ENCODE measurements around the gene RENBP. TPM values are rescaled to one million over a fixed set of nuclear protein-coding genes. Genes with fewer than 3 reads are reported as not detected.

Gene RENBP
- total and polyA plus RNA-seq, 4 experiments from 2014 or later: 0.65 to 21.3 (median 17.2) TPM; not detected in 1

- no peak for DNase-seq
- Mint-ChIP-seq H3K4me3 (no peak overlapping the region), H3K27ac (no peak overlapping the region), H3K4me1 (peaks cover 0 to 10% (median under 1%) of the 10 kb centered on the region in 4 donors), H3K9me3 (peaks cover 0 to 3% (median 0%) of the 10 kb centered on the region in 8 donors), H3K36me3 (no peaks in the 10 kb centered on the region), H3K27me3 (peaks cover 3 to 4% of the 10 kb centered on the region in 2 donors)
- ChIA-PET POLR2A (ENCODE audit: partially characterized antibody) (no interaction called here), CTCF (ENCODE audit: partially characterized antibody) (no interaction called here)
- Histone ChIP-seq H3K4me1 (ENCODE audit: insufficient read depth, low read length) (peaks cover 9% of the 10 kb centered on the region), H3K36me3 (ENCODE audit: insufficient read depth, low read length) (no peaks in the 10 kb centered on the region), H3K27ac (ENCODE audit: low read depth, low read length) (no peak overlapping the region), H3K27me3 (ENCODE audit: insufficient read depth, low read length) (peaks cover 5% of the 10 kb centered on the region), H3K4me3 (ENCODE audit: low read length in 2 of 2) (no peak overlapping the region), H3K9me3 (ENCODE audit: control insufficient read depth in 1 of 2, low read length in 2 of 2) (no peaks in the 10 kb centered on the region)
- intact Hi-C loops (cut with micrococcal nuclease): loop anchor here (10.0 kb wide), 1 partner anchor 64 kb away; no protein-coding TSS in a partner anchor
Observed at GRCh38 chrX:153888344-153888743, 56.1 kb downstream of the RENBP start.

DNA sequence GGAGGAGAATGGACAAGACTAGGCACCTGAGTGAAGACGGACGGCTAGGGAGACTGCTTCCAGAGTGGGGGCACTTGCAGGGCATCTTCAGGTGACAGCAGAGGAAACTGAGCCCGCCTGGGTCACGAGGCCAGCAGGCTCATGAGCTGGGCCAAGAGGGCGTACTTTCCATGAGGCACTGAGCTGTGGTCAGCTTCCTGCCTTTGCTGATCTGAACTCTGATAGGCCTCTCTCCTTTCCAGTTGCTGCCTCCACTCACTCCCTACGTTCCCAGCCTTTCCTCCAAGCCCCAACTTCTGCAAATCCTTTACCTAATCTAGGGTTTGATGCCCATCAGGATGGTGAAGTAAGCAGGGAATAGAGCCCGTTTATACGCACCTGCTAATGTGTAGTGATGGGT is 57.1 kb downstream of the RENBP start:
- Mint-ChIP-seq H3K27me3 (peaks cover 3 to 4% of the 10 kb centered on the region in 2 donors), H3K36me3 (no peaks in the 10 kb centered on the region), H3K4me1 (peaks cover 0 to 10% (median under 1%) of the 10 kb centered on the region in 4 donors), H3K4me3 (peak overlapping the region in 3 of 8 donors; percentile 18 to 57 (median 25)), H3K27ac (no peak overlapping the region), H3K9me3 (peaks cover 0 to 3% (median 0%) of the 10 kb centered on the region in 8 donors)
- peaks cover 9% of the 10 kb centered on the region for H3K4me1 ChIP-seq (ENCODE audit: insufficient read depth, low read length)
- POLR2A ChIA-PET (ENCODE audit: partially characterized antibody): interaction anchor here (1.0 kb wide), 1 partner anchor 33 kb away, joined by 3 read pairs; no protein-coding TSS in a partner anchor
- H3K27me3 ChIP-seq (ENCODE audit: insufficient read depth, low read length): peaks cover 5% of the 10 kb centered on the region
- H3K4me3 ChIP-seq (ENCODE audit: low read length in 2 of 2): no peak overlapping the region
- H3K9me3 ChIP-seq (ENCODE audit: control insufficient read depth in 1 of 2, low read length in 2 of 2): no peaks in the 10 kb centered on the region
- DNase-seq: no peak
- H3K36me3 ChIP-seq (ENCODE audit: insufficient read depth, low read length): no peaks in the 10 kb centered on the region
- intact Hi-C loops (cut with micrococcal nuclease): loop anchor here (10.0 kb wide), 1 partner anchor 63 kb away; no protein-coding TSS in a partner anchor
- H3K27ac ChIP-seq (ENCODE audit: low read depth, low read length): no peak overlapping the region
- CTCF ChIA-PET (ENCODE audit: partially characterized antibody): interaction anchor here (0.7 kb wide), 1 partner anchor 60 kb away, joined by 3 read pairs; no protein-coding TSS in a partner anchor

- H3K9me3 ChIP-seq (ENCODE audit: control insufficient read depth in 1 of 2, low read length in 2 of 2): no peaks in the 10 kb centered on the region
- H3K27me3 ChIP-seq (ENCODE audit: insufficient read depth, low read length): peaks cover 5% of the 10 kb centered on the region
- H3K4me3 Mint-ChIP-seq: peak overlapping the region in 2 of 8 donors; percentile 26 to 42
- DNase-seq: no peak
- no peaks in the 10 kb centered on the region for H3K36me3 ChIP-seq (ENCODE audit: insufficient read depth, low read length)
- no peaks in the 10 kb centered on the region for H3K36me3 Mint-ChIP-seq
- H3K27ac Mint-ChIP-seq: no peak overlapping the region
- H3K9me3 Mint-ChIP-seq: peaks cover 0 to 3% (median 0%) of the 10 kb centered on the region in 8 donors
- POLR2A ChIA-PET (ENCODE audit: partially characterized antibody): interaction anchor here (1.0 kb wide), 1 partner anchor 33 kb away, joined by 3 read pairs; no protein-coding TSS in a partner anchor
- H3K27me3 Mint-ChIP-seq: peaks cover 4 to 6% of the 10 kb centered on the region in 2 donors
- intact Hi-C loops (cut with micrococcal nuclease): loop anchor here (10.0 kb wide), 1 partner anchor 62 kb away; no protein-coding TSS in a partner anchor
- peaks cover 0 to 10% (median 1%) of the 10 kb centered on the region in 4 donors for H3K4me1 Mint-ChIP-seq
- H3K4me3 ChIP-seq (ENCODE audit: low read length in 2 of 2): no peak overlapping the region
- peaks cover 9% of the 10 kb centered on the region for H3K4me1 ChIP-seq (ENCODE audit: insufficient read depth, low read length)
- no peak overlapping the region for H3K27ac ChIP-seq (ENCODE audit: low read depth, low read length)
- CTCF ChIA-PET (ENCODE audit: partially characterized antibody): no interaction called here
Observed at GRCh38 chrX:153886915-153887314, 57.5 kb downstream of the RENBP start.

DNA sequence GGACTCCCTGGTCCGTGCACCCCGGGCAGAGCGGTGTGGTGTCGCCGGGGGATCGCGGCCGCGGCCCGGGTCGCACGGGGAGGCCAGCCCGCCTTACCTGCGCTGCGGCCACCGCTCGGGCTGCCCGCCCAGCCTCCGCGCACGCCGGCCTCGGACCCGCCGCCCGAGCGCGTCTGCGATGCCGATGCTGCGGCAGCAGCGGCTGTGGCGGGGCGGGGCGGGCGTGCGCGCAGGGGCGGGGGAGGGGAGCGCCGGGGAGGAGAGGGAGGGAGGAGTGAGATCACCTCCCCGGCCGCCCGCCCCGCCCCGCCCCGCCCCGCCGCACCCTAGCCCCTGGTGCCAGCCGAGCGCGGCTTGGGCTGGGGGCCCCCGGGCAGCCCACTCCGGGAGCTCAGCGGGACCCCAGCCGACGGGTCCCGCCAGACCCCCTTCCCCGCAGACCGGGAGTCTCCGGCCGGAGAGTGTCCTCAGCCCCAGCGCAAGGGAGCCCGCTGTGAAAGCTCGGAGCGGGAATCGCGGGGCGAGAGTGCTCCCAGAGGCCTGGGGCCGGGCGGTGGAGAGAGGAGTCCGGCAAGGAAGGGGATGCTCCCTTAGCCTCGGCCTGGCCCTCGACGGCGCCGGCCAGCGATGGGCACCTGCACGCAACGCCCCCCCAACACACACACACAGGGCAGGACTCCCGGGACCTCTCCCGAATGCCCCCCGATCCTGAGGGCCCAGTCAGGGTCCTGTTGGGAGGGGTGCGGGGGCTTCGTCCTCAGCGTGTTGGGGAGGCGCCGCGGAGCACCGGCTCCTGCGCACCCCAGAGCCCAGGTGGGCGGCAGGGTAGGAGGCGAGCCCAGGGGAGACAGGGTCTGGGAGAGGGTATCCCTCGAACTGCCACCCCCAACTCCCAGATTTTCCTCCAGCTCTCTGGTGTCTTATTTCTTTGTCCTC is 58.2 kb downstream of the RENBP start, which contains the start of gene L1CAM:
TSS of gene L1CAM (minus strand) at position 206 of the 936 bp plus-strand sequence. CDS start 10,337 bp downstream, outside the sequence.
- ChIA-PET CTCF (ENCODE audit: partially characterized antibody) (no interaction called here), POLR2A (ENCODE audit: partially characterized antibody) (interaction anchor here (1.0 kb wide), 1 partner anchor 34 kb away, joined by 3 read pairs; no protein-coding TSS in a partner anchor)
- Histone ChIP-seq H3K4me1 (ENCODE audit: insufficient read depth, low read length) (peaks cover 9% of the 10 kb centered on the region), H3K36me3 (ENCODE audit: insufficient read depth, low read length) (no peaks in the 10 kb centered on the region), H3K4me3 (ENCODE audit: low read length in 2 of 2) (no peak within 1 kb of the TSS), H3K9me3 (ENCODE audit: control insufficient read depth in 1 of 2, low read length in 2 of 2) (no peaks in the 10 kb centered on the region), H3K27ac (ENCODE audit: low read depth, low read length) (no peak within 1 kb of the TSS), H3K27me3 (ENCODE audit: insufficient read depth, low read length) (peaks cover 5% of the 10 kb centered on the region)
- H3K9me3 Mint-ChIP-seq: peaks cover 0 to 3% (median 0%) of the 10 kb centered on the region in 8 donors
- intact Hi-C loops (cut with micrococcal nuclease): loop anchor here (10.0 kb wide), 1 partner anchor 61 kb away; no protein-coding TSS in a partner anchor
- peaks cover 4 to 6% of the 10 kb centered on the region in 2 donors for H3K27me3 Mint-ChIP-seq
- no peaks in the 10 kb centered on the region for H3K36me3 Mint-ChIP-seq
- DNase-seq: no peak
- H3K27ac Mint-ChIP-seq: peak within 1 kb of the TSS in 1 of 7 donors; percentile 21
- peak within 1 kb of the TSS in 4 of 8 donors; percentile 42 to 55 (median 52) for H3K4me3 Mint-ChIP-seq
- H3K4me1 Mint-ChIP-seq: peaks cover 0 to 10% (median 1%) of the 10 kb centered on the region in 4 donors

Small RNA genes lying within 50 kb of the gene (microRNA-seq; reads per million reads assigned to microRNA genes)
- gene MIR3202-1 (ENCODE audit: borderline microRNAs expressed, borderline number of aligned reads, borderline replicate concordance) (not detected), gene MIR3202-2 (ENCODE audit: borderline microRNAs expressed, borderline number of aligned reads, borderline replicate concordance) (not detected)

Other genes starting within 250 kb of the RENBP start
- gene BCAP31, start 220.3 kb downstream of the RENBP start, total RNA-seq: 100 to 1,000 TPM; 126 to 128 TPM
- gene BCAP31, start 220.3 kb downstream of the RENBP start, polyA plus RNA-seq: 100 to 1,000 TPM; 306 to 510 TPM
- 1 to 10 TPM; 6.7 to 6.8 TPM for gene ABCD1, start 219.8 kb downstream of the RENBP start, total RNA-seq
- gene ABCD1, start 219.8 kb downstream of the RENBP start, polyA plus RNA-seq: 1 to 10 TPM; 1.7 to 3.0 TPM
- gene PLXNB3, start 180.4 kb downstream of the RENBP start, total RNA-seq: not detected
- gene PLXNB3, start 180.4 kb downstream of the RENBP start, polyA plus RNA-seq: not detected
- gene SRPK3, start 163.6 kb downstream of the RENBP start, total RNA-seq: not detected
- gene SRPK3, start 163.6 kb downstream of the RENBP start, polyA plus RNA-seq: not detected
- 10 to 100 TPM; 39.9 to 45.5 TPM for gene IDH3G, start 150.3 kb downstream of the RENBP start, total RNA-seq
- gene IDH3G, start 150.3 kb downstream of the RENBP start, polyA plus RNA-seq: 100 to 1,000 TPM in 1 of 2 donors, 10 to 100 TPM in 1; 69.6 to 106 TPM
- 100 to 1,000 TPM; 216 to 224 TPM for gene SSR4, start 150.0 kb downstream of the RENBP start, total RNA-seq
- 100 to 1,000 TPM; 476 to 618 TPM for gene SSR4, start 150.0 kb downstream of the RENBP start, polyA plus RNA-seq
- gene PDZD4, start 114.1 kb downstream of the RENBP start, total RNA-seq: 1 to 10 TPM; 4.4 to 5.0 TPM
- gene PDZD4, start 114.1 kb downstream of the RENBP start, polyA plus RNA-seq: 1 to 10 TPM in 1 of 2 donors, under 1 TPM in 1; 0.47 to 2.7 TPM
- 1 to 10 TPM; 1.0 to 1.8 TPM for gene L1CAM, start 58.5 kb downstream of the RENBP start, total RNA-seq
- gene L1CAM, start 58.5 kb downstream of the RENBP start, polyA plus RNA-seq: under 1 TPM; 0.26 to 0.57 TPM
- gene AVPR2, start 40.0 kb downstream of the RENBP start, total RNA-seq: not detected
- under 1 TPM in 1 of 2 donors, not detected in 1; 0.15 TPM for gene AVPR2, start 40.0 kb downstream of the RENBP start, polyA plus RNA-seq
- gene ARHGAP4, start 18.4 kb downstream of the RENBP start, total RNA-seq: 100 to 1,000 TPM; 327 to 330 TPM
- 100 to 1,000 TPM in 1 of 2 donors, 10 to 100 TPM in 1; 65.4 to 117 TPM for gene ARHGAP4, start 18.4 kb downstream of the RENBP start, polyA plus RNA-seq
- 10 to 100 TPM; 88.9 to 94.9 TPM for gene NAA10, start 9.6 kb downstream of the RENBP start, total RNA-seq
- gene NAA10, start 9.6 kb downstream of the RENBP start, polyA plus RNA-seq: 10 to 100 TPM; 57.6 to 96.3 TPM
- 10 to 100 TPM; 52.6 to 53.4 TPM for gene HCFC1, start 27.2 kb upstream of the RENBP start, total RNA-seq
- gene HCFC1, start 27.2 kb upstream of the RENBP start, polyA plus RNA-seq: 10 to 100 TPM in 1 of 2 donors, 1 to 10 TPM in 1; 1.6 to 14.9 TPM
- gene TMEM187, start 28.1 kb upstream of the RENBP start, total RNA-seq: 10 to 100 TPM; 12.8 to 14.9 TPM
- 10 to 100 TPM; 10.4 to 23.8 TPM for gene TMEM187, start 28.1 kb upstream of the RENBP start, polyA plus RNA-seq
- gene IRAK1, start 75.3 kb upstream of the RENBP start, total RNA-seq: 10 to 100 TPM; 66.9 to 74.5 TPM
- gene IRAK1, start 75.3 kb upstream of the RENBP start, polyA plus RNA-seq: 10 to 100 TPM; 38.1 to 64.5 TPM
- gene MECP2, start 153.1 kb upstream of the RENBP start, total RNA-seq: 100 to 1,000 TPM; 103 to 108 TPM
- 10 to 100 TPM in 1 of 2 donors, 1 to 10 TPM in 1; 9.5 to 26.5 TPM for gene MECP2, start 153.1 kb upstream of the RENBP start, polyA plus RNA-seq
- not detected for gene OPN1LW, start 199.6 kb upstream of the RENBP start, total RNA-seq
- gene OPN1LW, start 199.6 kb upstream of the RENBP start, polyA plus RNA-seq: not detected
- gene OPN1MW, start 238.0 kb upstream of the RENBP start, total RNA-seq: not detected
- not detected for gene OPN1MW, start 238.0 kb upstream of the RENBP start, polyA plus RNA-seq